ENCODE measurements around the gene SH3GLB1.
"Not testable (repeated sequence)": the region's sequence is repeated elsewhere in the genome, so short reads cannot be mapped to it uniquely, and the experiment has no call there.

Gene SH3GLB1

DNA sequence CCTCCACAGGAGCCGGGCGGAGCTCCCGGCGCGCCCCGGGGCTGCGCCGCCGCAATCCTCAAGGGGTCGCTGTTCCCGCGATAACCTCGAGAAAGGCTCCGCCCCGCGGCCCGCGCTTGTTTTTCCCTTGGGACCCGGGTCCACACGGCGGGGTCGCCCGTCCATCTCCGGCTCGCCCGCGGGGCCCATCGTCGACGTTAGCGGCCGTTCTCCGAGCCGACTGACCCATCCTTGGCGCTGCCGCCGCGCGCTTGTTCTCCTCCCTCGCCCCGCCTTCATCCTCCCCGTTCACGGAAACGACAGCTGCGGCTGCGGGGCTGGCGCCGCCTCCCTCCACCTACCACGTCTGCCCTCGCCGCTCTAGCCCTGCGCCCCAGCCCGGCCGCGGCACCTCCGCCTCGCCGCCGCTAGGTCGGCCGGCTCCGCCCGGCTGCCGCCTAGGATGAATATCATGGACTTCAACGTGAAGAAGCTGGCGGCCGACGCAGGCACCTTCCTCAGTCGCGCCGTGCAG, at the start of gene SH3GLB1:
Gene SH3GLB1 (plus strand): TSS at position 119 of the 514 bp plus-strand sequence. CDS start 324 bp downstream, at position 443.
- peak; percentile 81 to 84 for DNase-seq (ENCODE audit: low read depth in 1 of 2, low spot score in 1 of 2)

DNA sequence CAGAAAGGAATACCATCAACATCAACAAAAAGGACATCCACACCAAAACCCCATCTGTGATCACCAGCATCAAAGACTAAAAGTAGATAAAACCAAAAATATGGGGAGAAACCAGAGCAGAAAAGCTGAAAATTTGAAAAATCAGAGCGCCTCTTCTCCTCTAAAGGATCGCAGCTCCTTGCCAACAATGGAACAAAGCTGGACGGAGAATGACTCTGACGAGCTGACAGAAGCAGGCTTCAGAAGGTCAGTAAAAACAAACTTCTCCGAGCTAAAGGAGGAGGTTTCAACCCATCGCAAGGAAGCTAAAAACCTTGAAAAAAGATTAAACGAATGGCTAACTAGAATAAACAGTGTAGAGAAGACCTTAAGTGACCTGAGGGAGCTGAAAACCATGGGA, 46.0 kb upstream of the SH3GLB1 start:
- not testable (repeated sequence) for DNase-seq (ENCODE audit: low read depth in 1 of 2, low spot score in 1 of 2)

DNA sequence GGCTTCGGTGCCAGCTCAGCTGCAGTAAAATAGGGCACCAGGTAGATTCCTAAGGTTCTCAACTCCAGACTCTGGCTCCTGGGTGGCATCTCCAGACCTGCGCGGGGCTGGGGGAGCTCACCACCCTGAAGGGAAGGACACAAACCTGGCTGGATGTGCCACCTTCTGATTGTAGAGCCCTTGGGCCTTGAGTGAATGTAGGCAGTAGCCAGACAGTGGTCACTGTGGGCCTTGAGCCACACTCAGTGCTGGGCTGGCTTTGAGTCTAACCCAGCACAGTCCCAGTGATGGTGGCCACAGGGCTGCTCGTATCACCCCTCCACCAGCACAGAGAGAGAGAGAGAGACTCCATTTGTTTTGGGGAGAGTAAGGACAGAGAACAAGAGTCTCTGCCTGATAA, 38.0 kb upstream of the SH3GLB1 start:
- no peak for DNase-seq (ENCODE audit: low read depth in 1 of 2, low spot score in 1 of 2)

DNA sequence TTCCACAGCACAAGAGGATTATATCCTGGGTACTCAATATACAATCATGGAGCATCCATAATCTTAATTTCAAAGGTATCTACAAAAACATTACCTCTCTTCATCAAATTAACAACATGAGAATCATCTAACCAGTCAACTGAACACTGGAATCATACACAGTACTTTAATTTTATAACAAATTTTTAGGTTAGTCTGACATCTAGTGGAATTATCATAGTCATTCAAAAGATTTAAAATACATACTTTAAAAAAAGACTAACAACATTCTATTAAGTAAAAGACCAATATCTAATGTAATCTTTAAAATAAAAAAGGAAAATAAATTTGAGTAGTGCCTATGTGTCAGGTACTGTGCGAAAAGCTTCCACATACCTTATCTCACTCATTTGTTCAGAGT, 16.8 kb upstream of the SH3GLB1 start:
- DNase-seq (ENCODE audit: low read depth in 1 of 2, low spot score in 1 of 2), result no peak

DNA sequence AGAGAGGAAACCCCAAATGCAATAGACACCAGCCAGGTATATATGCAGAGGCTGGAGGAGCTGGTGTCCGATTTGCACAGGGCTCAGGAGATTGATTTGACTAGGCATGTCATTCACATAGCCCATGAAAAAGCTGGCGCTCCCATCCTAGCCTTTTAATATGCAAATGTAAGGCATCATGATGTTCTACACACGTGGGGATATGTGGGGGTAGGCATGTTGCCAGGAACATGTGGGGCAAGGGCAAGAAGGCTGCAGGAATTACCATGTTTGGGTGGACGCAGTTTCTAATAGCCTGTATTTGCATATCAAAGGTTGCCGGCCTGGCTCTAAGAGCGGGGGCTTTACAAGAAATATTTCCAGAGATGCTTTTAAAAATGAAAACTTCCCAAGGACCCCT, 11.7 kb upstream of the SH3GLB1 start:
- no peak for DNase-seq (ENCODE audit: low read depth in 1 of 2, low spot score in 1 of 2)

DNA sequence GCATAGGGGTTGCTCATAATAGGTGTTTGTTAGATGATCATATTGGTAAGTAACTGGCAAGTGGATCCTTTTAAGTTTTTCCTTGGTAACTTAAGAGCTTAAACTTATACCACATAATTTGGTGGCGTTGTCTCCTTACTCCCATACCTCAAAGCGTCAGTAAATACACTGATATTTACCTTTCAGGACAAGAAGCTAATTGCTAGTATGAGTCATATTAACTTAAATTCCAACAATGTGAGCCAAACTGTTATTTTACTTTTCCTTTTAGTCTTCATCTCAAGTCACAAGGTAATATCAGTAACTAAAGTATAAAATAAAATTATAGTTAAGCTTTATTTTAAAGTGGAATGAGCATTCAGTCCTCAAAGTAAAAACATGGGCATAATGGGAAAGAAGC, 9.0 kb upstream of the SH3GLB1 start:
- no peak for DNase-seq (ENCODE audit: low read depth in 1 of 2, low spot score in 1 of 2)

DNA sequence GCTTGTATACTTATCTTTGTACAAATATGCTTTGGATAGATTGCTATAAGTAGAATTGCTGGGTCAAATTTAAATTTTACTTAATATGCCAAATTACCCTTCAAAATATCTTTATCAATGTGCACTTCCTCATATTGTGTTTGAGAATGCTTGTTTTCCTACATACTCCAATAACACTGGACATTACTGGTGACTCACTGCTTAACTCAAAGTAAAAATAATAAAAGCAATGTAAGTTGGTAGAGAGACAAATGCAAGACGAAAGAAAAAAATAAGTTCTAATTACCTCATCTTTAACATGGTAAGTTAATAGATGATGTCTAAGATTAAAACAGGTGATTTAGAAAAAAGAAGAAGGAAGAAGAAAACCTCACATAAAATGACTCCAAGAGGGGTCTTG, 7.9 kb upstream of the SH3GLB1 start:
- DNase-seq (ENCODE audit: low read depth in 1 of 2, low spot score in 1 of 2), result no peak

DNA sequence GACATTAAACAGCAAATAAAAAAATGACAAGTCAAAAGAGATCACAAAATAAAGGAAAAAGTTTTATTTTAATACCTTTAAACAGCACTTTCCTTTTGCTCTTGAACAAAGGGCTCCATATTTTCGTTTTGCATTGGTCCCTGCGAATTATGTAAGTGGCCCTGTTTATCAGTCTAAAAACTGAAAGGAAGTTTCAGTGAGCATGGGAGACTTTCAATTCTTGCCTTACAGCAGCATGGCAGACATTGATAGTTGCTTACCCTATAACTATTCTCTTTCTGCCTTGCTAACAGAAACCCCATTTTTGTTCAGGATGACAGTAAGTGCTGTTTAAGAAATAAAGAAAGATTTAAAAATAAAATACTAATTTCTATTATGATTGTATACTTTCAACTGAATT, 5.2 kb upstream of the SH3GLB1 start:
- no peak for DNase-seq (ENCODE audit: low read depth in 1 of 2, low spot score in 1 of 2)

DNA sequence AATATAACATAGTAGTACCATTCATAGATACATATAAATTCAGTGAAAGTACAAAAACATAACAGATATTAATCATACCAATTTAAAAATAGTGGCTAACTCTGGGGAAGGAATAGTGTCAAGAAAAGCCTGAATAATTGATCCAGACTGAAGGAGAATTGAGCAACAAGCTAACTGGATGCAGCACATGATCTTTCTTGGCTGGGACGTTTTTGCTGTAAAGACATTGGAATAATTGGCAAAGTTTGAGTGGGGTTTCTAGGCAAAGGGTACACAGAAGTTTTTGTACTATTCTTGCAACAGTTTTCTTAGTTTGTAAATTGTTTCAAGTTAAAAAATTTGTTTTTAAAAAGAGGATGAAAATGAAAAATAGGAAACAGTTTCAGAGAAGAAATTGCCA, 2.6 kb upstream of the SH3GLB1 start:
- no peak for DNase-seq (ENCODE audit: low read depth in 1 of 2, low spot score in 1 of 2)

DNA sequence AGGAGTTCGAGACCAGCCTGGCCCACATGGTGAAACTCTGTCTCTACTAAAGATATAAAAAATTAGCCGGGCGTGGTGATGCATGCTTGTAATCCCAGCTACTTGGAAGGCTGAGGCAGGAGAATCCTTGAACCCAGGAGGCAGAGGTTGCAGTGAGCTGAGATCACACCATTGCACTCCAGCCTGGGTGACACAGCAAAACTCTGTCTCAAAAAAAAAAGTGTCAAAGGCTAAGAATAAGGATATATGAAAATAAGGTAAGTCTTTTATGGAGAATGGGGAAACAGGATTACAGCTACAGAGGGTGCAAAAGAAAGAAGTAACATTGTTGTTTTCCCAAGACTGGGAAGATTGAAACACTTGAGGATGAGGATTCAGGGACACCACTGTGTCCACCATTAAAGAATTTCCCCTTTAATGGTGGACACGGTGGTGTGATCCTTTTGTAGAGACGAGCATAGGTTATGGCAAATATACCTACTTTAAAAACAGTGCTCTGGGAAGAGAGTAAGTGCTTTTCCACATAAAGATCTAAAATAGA, 1.4 kb upstream of the SH3GLB1 start:
- DNase-seq (ENCODE audit: low read depth in 1 of 2, low spot score in 1 of 2), result not testable (repeated sequence)

DNA sequence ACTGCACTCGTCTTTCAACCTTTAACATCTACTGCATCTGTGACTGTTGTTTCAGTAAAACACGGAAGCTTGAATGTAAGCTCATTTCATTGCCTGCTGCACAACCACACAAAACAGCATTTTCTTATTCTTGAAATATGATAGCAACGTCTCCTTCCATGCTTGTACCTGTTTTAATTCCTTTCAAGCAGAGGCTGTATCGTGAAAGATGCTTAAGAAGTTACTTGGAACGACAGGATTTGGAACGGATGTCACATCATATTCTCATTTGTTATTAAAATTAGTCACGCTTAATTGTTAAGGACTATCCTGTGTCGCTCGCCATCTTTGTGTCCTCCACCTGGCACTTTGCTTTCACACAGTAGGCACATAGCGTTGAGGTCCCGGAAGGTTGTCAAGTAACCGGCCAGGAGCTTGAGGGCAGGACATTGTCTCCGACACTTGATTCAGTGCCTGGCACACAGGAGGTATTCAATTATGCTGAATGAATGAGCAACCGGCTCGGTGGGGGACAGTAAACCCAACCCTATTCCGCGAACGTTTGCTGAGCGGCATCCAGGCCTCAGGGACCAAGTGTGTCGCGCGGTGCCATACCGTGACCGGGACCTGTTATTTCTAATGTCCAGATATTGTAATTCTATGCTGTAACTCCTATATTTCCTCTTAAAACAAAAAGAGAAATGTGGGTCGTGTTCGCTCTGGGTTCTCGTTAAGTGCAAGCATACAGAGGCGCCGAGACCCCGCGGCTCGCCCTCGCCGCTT, 499 bp upstream of the SH3GLB1 start:
- DNase-seq (ENCODE audit: low read depth in 1 of 2, low spot score in 1 of 2), result peak; percentile 30 to 32

DNA sequence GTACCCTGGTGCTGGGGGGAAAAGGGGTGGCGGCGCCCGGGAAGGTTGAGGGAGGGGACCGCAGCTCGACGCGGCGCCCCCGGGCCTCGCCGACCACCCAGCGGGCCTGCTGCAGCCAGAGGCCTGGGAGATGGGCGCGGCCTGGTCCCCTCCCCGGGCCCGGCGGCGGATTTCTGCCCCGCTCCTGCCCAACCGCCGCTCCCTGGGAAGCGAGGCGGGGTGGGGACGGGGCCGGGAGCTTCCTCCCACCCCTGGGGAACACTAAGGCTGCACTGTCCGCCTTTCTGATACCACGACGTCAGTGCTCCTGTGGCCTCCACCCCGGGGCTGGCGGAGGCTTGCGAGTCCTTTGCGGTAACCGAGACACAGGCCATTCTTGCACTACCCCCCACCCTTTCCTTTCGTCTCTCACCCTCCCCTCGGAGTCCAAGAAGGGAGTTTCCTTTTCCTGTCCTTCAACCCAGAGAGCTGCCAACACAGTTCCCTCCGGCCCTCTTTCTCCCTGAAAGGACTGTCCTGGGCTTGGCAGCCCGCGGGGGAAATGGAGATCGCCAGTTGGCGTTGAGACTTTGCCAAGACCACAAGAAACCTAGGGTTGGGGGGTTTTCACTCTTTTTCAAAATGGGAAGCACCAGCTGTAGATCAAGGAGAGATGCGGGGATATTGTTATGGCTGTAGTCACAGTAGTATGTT, 742 bp downstream of the SH3GLB1 start:
- peak; percentile 12 to 18 for DNase-seq (ENCODE audit: low read depth in 1 of 2, low spot score in 1 of 2)

DNA sequence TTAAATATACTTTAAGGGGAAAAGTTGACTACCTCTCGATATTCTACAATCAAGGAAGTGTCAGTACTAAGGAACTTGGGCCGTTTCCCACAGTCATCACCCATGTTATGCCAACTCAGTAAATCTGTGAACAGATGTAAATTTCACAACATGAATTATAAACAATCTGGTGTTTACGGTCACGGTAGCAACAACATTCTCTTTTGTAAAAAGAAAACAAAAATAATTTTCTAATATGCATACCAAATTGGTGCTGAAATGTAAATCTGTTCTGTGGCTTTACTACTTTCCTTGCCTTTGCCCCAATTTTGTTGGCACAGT, 1.2 kb downstream of the SH3GLB1 start:
- no peak for DNase-seq (ENCODE audit: low read depth in 1 of 2, low spot score in 1 of 2)

DNA sequence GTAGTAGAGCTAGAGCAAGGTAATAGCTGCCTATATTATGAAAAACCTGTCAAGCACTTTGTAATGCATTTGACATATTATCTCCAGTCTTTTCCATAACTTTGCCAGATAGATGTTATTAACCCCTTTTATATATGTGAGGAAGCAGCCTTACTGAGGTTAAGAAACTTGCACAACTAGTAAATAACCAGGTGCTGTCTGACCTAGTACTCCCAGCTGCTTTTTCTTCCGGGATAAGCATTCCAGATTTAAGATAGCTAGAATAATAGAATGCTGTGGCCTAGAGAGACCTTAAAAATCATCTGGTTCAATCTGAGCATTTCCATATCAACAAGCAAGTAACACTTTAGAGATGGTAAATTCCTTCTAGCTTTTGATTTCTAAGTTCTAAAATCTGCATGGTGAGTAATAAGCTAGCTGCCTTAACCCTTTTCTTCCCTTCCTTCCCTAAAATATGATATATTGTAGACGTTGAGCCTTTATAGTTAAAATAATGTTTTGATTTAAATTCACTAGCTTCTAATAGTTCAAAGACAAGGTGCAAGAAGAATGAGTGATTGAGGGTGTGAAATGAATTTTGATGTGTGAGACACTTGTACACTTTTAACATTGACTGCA, 1.8 kb downstream of the SH3GLB1 start:
- DNase-seq (ENCODE audit: low read depth in 1 of 2, low spot score in 1 of 2), result no peak

DNA sequence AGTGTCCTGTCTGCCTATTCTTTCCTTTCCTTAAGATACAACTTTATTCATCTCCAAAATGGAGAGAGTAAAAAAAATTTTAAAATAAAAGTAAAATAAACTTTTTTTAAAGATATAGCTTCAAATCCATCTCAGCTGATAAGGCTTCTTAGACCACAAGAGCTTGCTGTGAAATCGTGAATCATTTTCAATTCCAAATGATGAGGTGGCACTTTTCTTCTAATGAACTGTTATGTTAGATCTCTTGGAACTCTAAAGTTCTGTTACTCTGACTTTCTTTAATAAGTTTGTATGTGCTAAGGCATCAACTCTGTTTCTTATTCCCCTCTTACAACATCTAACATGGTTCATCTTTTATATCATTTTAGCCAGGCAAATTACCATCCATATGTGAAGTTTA, 4.5 kb downstream of the SH3GLB1 start:
- no peak for DNase-seq (ENCODE audit: low read depth in 1 of 2, low spot score in 1 of 2)

DNA sequence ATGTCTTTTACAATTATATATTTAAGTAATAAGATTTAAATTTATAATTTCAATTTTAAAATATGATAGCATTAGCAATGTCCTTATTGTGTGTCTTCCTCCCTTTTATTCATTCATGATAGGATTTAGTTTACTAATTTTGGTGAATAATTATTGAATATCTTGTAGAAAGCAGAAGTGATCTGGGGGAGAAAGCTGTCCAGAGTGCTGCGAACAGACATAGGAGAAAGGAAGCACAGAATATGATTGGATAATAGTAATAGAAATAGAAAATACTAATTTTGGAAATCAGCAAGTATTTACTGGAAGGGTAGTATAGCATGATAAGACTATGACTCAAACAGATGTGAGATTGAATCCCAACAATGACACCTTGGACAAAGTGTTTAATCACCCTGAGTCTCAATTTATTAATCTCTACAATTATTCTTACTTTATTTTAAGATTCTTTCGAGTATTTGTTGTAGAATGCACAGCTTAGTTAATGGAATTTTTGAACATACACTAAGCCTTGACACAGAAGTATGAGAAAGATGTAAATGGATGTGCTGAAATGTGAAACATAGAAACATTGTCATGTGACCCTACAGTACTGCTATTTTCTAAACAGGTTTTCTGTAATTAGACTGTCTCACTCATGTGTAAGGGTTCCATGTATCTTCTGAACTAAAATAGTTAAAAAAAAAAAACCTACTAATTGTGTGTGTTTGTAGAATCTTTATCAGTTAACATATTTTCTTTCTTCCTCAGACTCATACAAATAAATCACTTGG, 7.9 kb downstream of the SH3GLB1 start:
- DNase-seq (ENCODE audit: low read depth in 1 of 2, low spot score in 1 of 2), result no peak

DNA sequence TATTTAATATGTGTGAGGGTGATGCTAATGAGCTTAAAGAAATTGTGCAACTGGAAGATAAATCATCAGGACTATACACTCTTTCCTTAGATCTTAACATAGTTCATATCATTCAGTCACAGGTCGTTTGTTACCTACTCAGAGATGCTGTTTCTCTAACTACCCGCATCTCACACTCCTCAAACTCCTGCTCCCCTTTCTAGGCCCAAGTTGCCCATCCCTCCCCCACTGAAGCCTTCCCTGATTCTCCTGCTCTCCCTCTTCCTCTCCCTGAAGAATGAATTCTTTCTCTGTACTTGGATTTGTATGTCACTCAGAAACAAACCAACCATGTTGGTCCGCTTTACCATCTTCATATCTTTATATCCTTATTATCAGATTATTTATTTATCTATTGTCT, 9.1 kb downstream of the SH3GLB1 start:
- no peak for DNase-seq (ENCODE audit: low read depth in 1 of 2, low spot score in 1 of 2)

DNA sequence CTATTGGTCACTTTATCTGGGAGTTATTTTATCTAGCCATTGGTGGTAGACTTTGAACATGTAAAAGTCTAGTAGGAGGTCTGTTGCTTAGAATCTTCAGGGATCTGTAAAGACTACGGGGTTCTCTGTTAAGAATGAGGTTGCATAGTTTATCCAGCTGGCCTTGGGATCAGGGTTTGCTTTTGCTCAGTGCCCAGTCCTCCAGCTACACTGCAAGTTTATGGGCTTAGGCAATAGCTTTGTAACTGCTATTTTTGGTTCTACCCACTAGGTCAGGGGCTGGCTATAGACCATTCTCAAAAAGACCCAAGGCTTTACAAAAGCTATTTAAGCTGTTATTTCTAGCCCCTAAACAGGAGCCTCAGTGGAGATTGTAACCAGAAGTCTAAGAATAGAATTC, 9.8 kb downstream of the SH3GLB1 start:
- no peak for DNase-seq (ENCODE audit: low read depth in 1 of 2, low spot score in 1 of 2)

DNA sequence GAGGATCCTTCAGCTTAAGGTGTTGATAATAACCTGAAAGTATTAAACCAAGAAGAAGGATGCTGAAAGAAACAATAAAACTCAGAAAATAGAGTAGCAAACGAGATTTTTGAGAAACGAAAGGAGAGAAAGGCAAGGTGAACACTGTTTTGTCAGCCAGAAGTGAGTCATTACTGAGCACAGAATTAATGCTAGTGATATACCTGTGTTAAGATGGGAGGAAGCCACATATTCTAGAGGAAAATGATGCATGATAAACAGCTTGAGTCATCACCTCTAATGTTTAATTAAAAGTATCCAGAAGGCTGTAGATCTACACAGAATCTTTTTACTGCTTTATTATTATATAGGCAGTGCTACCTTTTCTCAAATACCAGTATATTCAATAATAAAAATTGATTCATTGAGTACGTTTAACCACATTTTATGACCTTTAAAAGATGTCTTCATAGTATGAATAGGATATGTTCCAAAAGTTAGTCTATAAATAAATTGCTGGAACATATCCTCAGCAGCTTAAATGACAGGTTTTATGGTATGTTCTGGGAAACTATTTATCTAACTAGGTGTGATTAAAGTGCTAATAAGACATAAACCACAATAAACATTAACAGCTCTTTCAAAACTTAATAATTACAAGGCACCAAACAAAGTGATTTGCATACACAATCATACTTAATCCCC, 10.3 kb downstream of the SH3GLB1 start:
- no peak for DNase-seq (ENCODE audit: low read depth in 1 of 2, low spot score in 1 of 2)

DNA sequence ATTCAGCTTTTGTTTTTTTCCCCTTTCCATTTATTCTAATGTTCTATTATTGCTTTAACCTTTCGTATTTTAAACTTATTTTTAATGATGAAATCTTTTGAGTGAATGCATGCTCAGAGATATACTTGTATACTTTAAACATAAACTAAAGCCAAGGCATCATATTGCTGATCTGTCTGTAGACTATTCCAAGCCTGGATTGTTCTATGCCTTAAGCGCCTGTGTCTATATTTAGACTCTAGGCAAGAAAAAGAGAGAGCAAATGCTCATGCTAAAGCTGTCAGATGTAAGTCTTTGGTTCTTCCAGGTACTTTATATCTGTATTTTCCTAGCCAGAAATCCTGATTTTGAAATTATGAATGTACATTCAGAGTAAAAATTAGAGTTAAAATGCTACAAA, 14.4 kb downstream of the SH3GLB1 start:
- no peak for DNase-seq (ENCODE audit: low read depth in 1 of 2, low spot score in 1 of 2)

DNA sequence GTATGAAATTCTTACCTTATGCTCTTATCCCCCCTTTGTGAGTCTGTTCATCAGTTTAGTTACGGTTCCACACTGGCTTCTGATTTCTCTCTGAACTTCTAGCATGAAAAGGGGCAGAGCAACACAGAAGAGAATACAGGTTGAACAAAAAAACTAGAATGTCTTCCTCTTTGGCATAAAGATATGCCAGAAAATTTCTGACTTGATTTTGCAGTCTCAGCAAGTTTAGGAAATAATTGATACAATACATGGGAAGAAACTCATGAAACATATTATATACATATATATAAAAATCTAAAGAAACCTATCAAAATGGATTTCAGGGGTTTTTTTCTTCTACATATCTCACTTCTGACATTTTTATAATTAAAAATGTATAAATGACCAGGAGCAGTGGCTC, 27.0 kb downstream of the SH3GLB1 start:
- no peak for DNase-seq (ENCODE audit: low read depth in 1 of 2, low spot score in 1 of 2)

Data from activated T-helper 1 cell treated with anti-CD3 and anti-CD28 coated beads, Interleukin-2, amount 50 U/mL, for 16 hours (primary cell).